Measurements from ENCODE around the gene TCTN3.

- no peak for TF ChIP-seq RARB (CRISPR knock-in tag; IDR thresholded peaks at IDR 0.05)
- TF ChIP-seq, protein P1, sequence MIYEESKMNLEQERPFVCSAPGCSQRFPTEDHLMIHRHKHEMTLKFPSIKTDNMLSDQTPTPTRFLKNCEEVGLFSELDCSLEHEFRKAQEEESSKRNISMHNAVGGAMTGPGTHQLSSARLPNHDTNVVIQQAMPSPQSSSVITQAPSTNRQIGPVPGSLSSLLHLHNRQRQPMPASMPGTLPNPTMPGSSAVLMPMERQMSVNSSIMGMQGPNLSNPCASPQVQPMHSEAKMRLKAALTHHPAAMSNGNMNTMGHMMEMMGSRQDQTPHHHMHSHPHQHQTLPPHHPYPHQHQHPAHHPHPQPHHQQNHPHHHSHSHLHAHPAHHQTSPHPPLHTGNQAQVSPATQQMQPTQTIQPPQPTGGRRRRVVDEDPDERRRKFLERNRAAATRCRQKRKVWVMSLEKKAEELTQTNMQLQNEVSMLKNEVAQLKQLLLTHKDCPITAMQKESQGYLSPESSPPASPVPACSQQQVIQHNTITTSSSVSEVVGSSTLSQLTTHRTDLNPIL (CRISPR knock-in tag; IDR thresholded peaks at IDR 0.05; ENCODE audit: low read depth), result no peak
- TF ChIP-seq, protein P2, sequence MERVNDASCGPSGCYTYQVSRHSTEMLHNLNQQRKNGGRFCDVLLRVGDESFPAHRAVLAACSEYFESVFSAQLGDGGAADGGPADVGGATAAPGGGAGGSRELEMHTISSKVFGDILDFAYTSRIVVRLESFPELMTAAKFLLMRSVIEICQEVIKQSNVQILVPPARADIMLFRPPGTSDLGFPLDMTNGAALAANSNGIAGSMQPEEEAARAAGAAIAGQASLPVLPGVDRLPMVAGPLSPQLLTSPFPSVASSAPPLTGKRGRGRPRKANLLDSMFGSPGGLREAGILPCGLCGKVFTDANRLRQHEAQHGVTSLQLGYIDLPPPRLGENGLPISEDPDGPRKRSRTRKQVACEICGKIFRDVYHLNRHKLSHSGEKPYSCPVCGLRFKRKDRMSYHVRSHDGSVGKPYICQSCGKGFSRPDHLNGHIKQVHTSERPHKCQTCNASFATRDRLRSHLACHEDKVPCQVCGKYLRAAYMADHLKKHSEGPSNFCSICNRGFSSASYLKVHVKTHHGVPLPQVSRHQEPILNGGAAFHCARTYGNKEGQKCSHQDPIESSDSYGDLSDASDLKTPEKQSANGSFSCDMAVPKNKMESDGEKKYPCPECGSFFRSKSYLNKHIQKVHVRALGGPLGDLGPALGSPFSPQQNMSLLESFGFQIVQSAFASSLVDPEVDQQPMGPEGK (CRISPR knock-in tag; IDR thresholded peaks at IDR 0.05; ENCODE audit: borderline replicate concordance), result no peak
- TF ChIP-seq ZNF8 (CRISPR knock-in tag; IDR thresholded peaks at IDR 0.05), result no peak
- no peak for TF ChIP-seq ISL1 (CRISPR knock-in tag; IDR thresholded peaks at IDR 0.05)
- no peak for TF ChIP-seq ESRRG (CRISPR knock-in tag; IDR thresholded peaks at IDR 0.05)
- TF ChIP-seq CSDC2 (CRISPR knock-in tag; IDR thresholded peaks at IDR 0.05), result no peak
- no peak for TF ChIP-seq SNAI2 (CRISPR knock-in tag; IDR thresholded peaks at IDR 0.05)
- no peak for TF ChIP-seq ZNF565 (CRISPR knock-in tag; conservative IDR thresholded peaks at IDR 0.05; ENCODE audit: low read depth)
- TF ChIP-seq OSR1 (CRISPR knock-in tag; IDR thresholded peaks at IDR 0.05), result no peak
Observed at GRCh38 chr10:95628786-95629185, 64.9 kb downstream of the TCTN3 start.

All from SK-N-SH treated with all-trans-retinoic acid at 6 μM for 48 hours (cell line).